Erythroblast (primary cell): ENCODE results near the gene OR6V1.

Experiments used
- GATA1 ChIP-seq: IDR thresholded peaks from 2 replicates; pipeline ENCODE4 v1.6.1; 2011; ENCODE audit warnings: low read depth, mild to moderate bottlenecking, control low read depth, low read length, moderate library complexity
- POLR2A ChIP-seq: IDR thresholded peaks from 2 replicates; pipeline ENCODE4 v1.6.1; 2011; ENCODE audit warnings: mild to moderate bottlenecking, low read length

GRCh38 chr7:143046426-143046851 lies 5.7 kb upstream of the OR6V1 start:
- TF ChIP-seq POLR2A (no peak), GATA1 (no peak)
